Progenitor cell of endocrine pancreas (in vitro differentiated cells): ENCODE measurements around the gene MACC1. TPM values are rescaled to one million over a fixed set of nuclear protein-coding genes. Genes with fewer than 3 reads are reported as not detected.

Source experiments
- DNase-seq: peaks from one replicate; pipeline ENCODE4 v3.0.0; 2021; ENCODE audit warnings: low spot score; ENCODE audit not compliant: unreplicated experiment
- H3K27ac Mint-ChIP-seq: 2 replicates; pipeline ENCODE4 v1.8.0; 2021; ENCODE audit warnings: mild to moderate bottlenecking, moderate library complexity, mixed read lengths
- H3K27me3 Mint-ChIP-seq: 2 replicates; pipeline ENCODE4 v1.8.0; 2021; ENCODE audit warnings: mixed read lengths
- H3K36me3 Mint-ChIP-seq: 2 replicates; pipeline ENCODE4 v1.8.0; 2022; ENCODE audit warnings: mixed read lengths; ENCODE audit not compliant: insufficient read depth
- H3K4me1 Mint-ChIP-seq: 2 replicates; pipeline ENCODE4 v1.8.0; 2021; ENCODE audit warnings: low read depth, mixed read lengths
- H3K4me3 Mint-ChIP-seq: 2 replicates; pipeline ENCODE4 v1.8.0; 2021; ENCODE audit warnings: low read depth, mild to moderate bottlenecking, moderate library complexity, mixed read lengths
- H3K9me3 Mint-ChIP-seq: 2 replicates; pipeline ENCODE4 v1.8.0; 2021; ENCODE audit warnings: low read depth, mixed read lengths
- CTCF ChIP-seq: fragments of 200-600 bp; sonication (generic); IDR thresholded peaks from one replicate; pipeline ENCODE4 v1.5.0; 2021; ENCODE audit warnings: antibody characterized with exemption, mild to moderate bottlenecking; ENCODE audit not compliant: unreplicated experiment
- total RNA-seq: library from RNA; stranded (reverse); gene quantifications from 2 replicates; pipeline ENCODE4 v1.2.1, GENCODE V29; 2021

Gene MACC1
- total RNA-seq, 1 donor from 2014 or later = 16.1 TPM

GRCh38 chr7:20193873-20194272 lies 23.3 kb downstream of the MACC1 start:
- Mint-ChIP-seq H3K9me3 (peaks cover 12% of the 10 kb centered on the region), H3K36me3 (peaks cover 14% of the 10 kb centered on the region), H3K4me1 (peaks cover 34% of the 10 kb centered on the region), H3K4me3 (no peak overlapping the region), H3K27ac (no peak overlapping the region), H3K27me3 (no peaks in the 10 kb centered on the region)
- no peak for TF ChIP-seq CTCF
- no peak for DNase-seq

DNA sequence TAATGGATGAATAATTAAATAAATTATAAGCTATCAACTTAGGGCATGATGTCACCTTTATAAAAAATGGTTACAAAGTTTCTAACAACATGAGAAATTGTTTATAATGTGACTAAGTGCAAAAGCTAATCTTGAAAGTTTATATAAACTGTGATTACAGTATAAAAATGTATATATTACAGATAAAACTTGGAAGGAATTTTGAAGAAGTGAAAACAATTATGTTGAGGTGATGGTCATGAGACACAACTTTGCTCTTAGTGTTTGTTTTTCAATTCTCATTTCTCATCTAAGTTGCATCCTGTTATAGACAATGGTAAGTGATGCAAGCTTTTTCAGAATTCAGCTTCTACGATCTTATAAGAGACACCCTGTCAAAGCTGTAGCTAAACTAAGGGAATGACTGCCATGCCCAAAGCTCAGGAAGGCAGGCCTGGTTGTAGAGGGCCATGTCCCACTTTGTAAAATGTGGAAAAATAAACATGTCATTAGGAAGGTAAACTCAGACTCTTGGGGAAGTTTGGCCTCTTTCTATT lies 23.9 kb downstream of the MACC1 start:
- no peak overlapping the region for H3K4me3 Mint-ChIP-seq
- no peak for DNase-seq
- H3K9me3 Mint-ChIP-seq = peaks cover 15% of the 10 kb centered on the region
- TF ChIP-seq CTCF = no peak
- peaks cover 17% of the 10 kb centered on the region for H3K36me3 Mint-ChIP-seq
- H3K27ac Mint-ChIP-seq = no peak overlapping the region
- H3K27me3 Mint-ChIP-seq = no peaks in the 10 kb centered on the region
- H3K4me1 Mint-ChIP-seq = peaks cover 32% of the 10 kb centered on the region

- H3K4me1 Mint-ChIP-seq = peaks cover 18% of the 10 kb centered on the region
- no peaks in the 10 kb centered on the region for H3K27me3 Mint-ChIP-seq
- H3K4me3 Mint-ChIP-seq = no peak overlapping the region
- DNase-seq = no peak
- peaks cover 25% of the 10 kb centered on the region for H3K36me3 Mint-ChIP-seq
- H3K9me3 Mint-ChIP-seq = peaks cover 22% of the 10 kb centered on the region
- no peak for TF ChIP-seq CTCF
- peak overlapping the region; percentile 49 for H3K27ac Mint-ChIP-seq
These were observed 25.8 kb downstream of the MACC1 start for GRCh38 chr7:20191391-20191869.

GRCh38 chr7:20190560-20191390 lies 26.4 kb downstream of the MACC1 start:
- H3K27ac Mint-ChIP-seq = peak overlapping the region; percentile 49
- TF ChIP-seq CTCF = no peak
- no peak for DNase-seq
- H3K4me1 Mint-ChIP-seq = peaks cover 17% of the 10 kb centered on the region
- no peaks in the 10 kb centered on the region for H3K27me3 Mint-ChIP-seq
- no peak overlapping the region for H3K4me3 Mint-ChIP-seq
- peaks cover 25% of the 10 kb centered on the region for H3K36me3 Mint-ChIP-seq
- peaks cover 21% of the 10 kb centered on the region for H3K9me3 Mint-ChIP-seq

- no peak for DNase-seq
- H3K36me3 Mint-ChIP-seq = peaks cover 21% of the 10 kb centered on the region
- H3K4me3 Mint-ChIP-seq = no peak overlapping the region
- no peaks in the 10 kb centered on the region for H3K27me3 Mint-ChIP-seq
- peaks cover 16% of the 10 kb centered on the region for H3K9me3 Mint-ChIP-seq
- no peak overlapping the region for H3K27ac Mint-ChIP-seq
- TF ChIP-seq CTCF = no peak
- H3K4me1 Mint-ChIP-seq = peaks cover 9% of the 10 kb centered on the region
These were observed 27.3 kb downstream of the MACC1 start for GRCh38 chr7:20189852-20190251.
